Uterus (tissue), 4 donors: ENCODE measurements around the gene DDN. TPM values are rescaled to one million over a fixed set of nuclear protein-coding genes. Genes with fewer than 3 reads are reported as not detected.

ENCODE experiments used
- DNase-seq, 2 donors: peaks; one replicate each; pipeline ENCODE4 v3.0.0-alpha.2; 2019 to 2020
- H3K27ac ChIP-seq, 2 donors: fragments of 200-600 bp; sonication (generic); 1 replicate in 1 of 2; 2 replicates in 1 of 2; pipeline ENCODE4 v1.5.1; 2016 to 2018
- H3K27me3 ChIP-seq, 2 donors: fragments of 200-600 bp; sonication (generic); one replicate each; pipeline ENCODE4 v1.5.1; 2018 to 2019; ENCODE audit warnings: control low read depth in 1 of 2
- H3K36me3 ChIP-seq, 2 donors: fragments of 200-600 bp; sonication (generic); one replicate each; pipeline ENCODE4 v1.5.1; 2019; ENCODE audit warnings: control low read depth in 1 of 2
- H3K4me1 ChIP-seq, 2 donors: fragments of 200-600 bp; sonication (generic); one replicate each; pipeline ENCODE4 v1.5.1; 2018 to 2019; ENCODE audit warnings: control low read depth in 1 of 2
- H3K4me3 ChIP-seq, 2 donors: fragments of 200-600 bp; sonication (generic); 1 replicate in 1 of 2; 2 replicates in 1 of 2; pipeline ENCODE4 v1.5.1; 2018 to 2019; ENCODE audit warnings: mild to moderate bottlenecking in 1 of 2
- H3K9me3 ChIP-seq, 2 donors: fragments of 200-600 bp; sonication (generic); one replicate each; pipeline ENCODE4 v1.5.1; 2019; ENCODE audit warnings: control low read depth in 1 of 2
- CTCF ChIP-seq, 4 experiments: fragments of 200-600 bp in 2 of 4; fragments of 450-650 bp in 2 of 4; sonication (generic) in 2 of 4; IDR thresholded peaks; one replicate each; pipeline ENCODE4 v1.5.1; 2016 to 2019; ENCODE audit warnings: antibody characterized with exemption in 4 of 4, mild to moderate bottlenecking in 2 of 4, moderate library complexity in 1 of 4
- POLR2A ChIP-seq, 2 donors: fragments of 450-650 bp; IDR thresholded peaks; one replicate each; pipeline ENCODE4 v1.6.1; 2016; ENCODE audit warnings: antibody characterized with exemption in 2 of 2, mild to moderate bottlenecking in 1 of 2, moderate library complexity in 1 of 2
- intact Hi-C: fragments of 100-400 bp; cut with DNase I; formaldehyde crosslinking; loops from one replicate; pipeline ENCODE4 v1.15.1; 2023; ENCODE audit warnings: low total_unique reads
- small RNA-seq: library from RNA; depleted of rRNA; stranded (forward); fragments of <200 nt; gene quantifications from one replicate; pipeline ENCODE3, GENCODE V24; 2016
- total RNA-seq, 4 donors: library from RNA; depleted of rRNA in 3 of 4; stranded (reverse); fragments of >200 nt in 3 of 4; gene quantifications; one replicate each; pipeline versions ENCODE4 v1.1.0 to v1.2.4, GENCODE V29; 2014 to 2023
- donor health status: DM: yes; HTN: yes; CAD: no.

The DDN gene
- total RNA-seq, 4 donors from 2014 or later, result 0.18 TPM; not detected in 3

- H3K27me3 ChIP-seq, result no peaks in the 10 kb centered on the region
- TF ChIP-seq POLR2A (IDR thresholded peaks at IDR 0.05), result no peak
- no peak for TF ChIP-seq CTCF (IDR thresholded peaks at IDR 0.05)
- H3K27ac ChIP-seq, result no peak overlapping the region
- H3K9me3 ChIP-seq, result no peaks in the 10 kb centered on the region
- intact Hi-C loops, result no loop called here
- no peaks in the 10 kb centered on the region for H3K36me3 ChIP-seq
- H3K4me1 ChIP-seq, result no peaks in the 10 kb centered on the region
- no peak overlapping the region for H3K4me3 ChIP-seq
- DNase-seq, result no peak
Observed at GRCh38 chr12:48954061-48954460, 45.1 kb downstream of the DDN start.

DNA sequence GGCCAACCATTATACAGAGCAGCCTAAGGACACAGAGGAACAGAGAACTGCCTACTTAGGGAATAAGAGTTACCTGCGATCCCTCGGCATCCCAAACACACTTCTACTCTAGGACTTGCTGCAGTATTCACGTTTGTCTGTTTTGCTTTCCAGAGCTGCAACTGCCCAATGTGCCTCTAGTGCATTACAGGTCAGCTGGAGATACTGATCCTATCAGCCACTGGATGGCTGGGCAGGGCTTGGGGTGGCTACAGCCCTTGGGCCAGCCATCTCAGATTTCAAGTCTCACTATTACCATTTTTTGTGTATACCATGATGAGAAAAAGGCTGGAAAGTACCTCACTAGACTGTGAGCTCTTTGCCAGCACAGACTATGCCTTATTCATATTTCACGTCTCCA, 46.5 kb downstream of the DDN start:
- Histone ChIP-seq H3K4me1 (no peaks in the 10 kb centered on the region), H3K4me3 (no peak overlapping the region), H3K27me3 (no peaks in the 10 kb centered on the region), H3K36me3 (no peaks in the 10 kb centered on the region), H3K27ac (no peak overlapping the region), H3K9me3 (no peaks in the 10 kb centered on the region)
- no peak for TF ChIP-seq POLR2A (IDR thresholded peaks at IDR 0.05)
- TF ChIP-seq CTCF (IDR thresholded peaks at IDR 0.05), result no peak
- intact Hi-C loops, result no loop called here
- DNase-seq, result no peak

DNA sequence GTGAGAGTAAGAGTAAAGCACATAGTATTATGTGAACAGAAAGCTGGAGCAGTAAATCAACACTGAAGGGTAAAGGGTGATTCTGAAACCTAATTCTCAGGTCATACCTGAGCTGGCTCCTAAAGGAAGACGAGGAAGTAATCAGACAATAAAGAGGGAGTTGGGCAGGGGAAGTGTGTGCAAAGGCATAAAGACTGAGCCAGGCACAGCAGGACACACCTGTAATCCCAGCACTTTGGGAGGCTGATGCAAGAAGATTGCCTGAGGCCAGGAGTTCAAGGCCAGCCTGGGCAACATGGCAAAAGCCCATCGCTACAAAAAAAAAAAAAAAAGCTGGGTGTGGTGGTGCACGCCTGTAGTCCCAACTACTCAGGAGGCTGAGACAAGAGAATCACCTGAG, 51.4 kb downstream of the DDN start:
- Histone ChIP-seq H3K27ac (no peak overlapping the region), H3K27me3 (no peaks in the 10 kb centered on the region), H3K36me3 (no peaks in the 10 kb centered on the region), H3K4me1 (no peaks in the 10 kb centered on the region), H3K9me3 (no peaks in the 10 kb centered on the region), H3K4me3 (no peak overlapping the region)
- no peak for TF ChIP-seq CTCF (IDR thresholded peaks at IDR 0.05)
- TF ChIP-seq POLR2A (IDR thresholded peaks at IDR 0.05), result no peak
- intact Hi-C loops, result no loop called here
- no peak for DNase-seq

DNA sequence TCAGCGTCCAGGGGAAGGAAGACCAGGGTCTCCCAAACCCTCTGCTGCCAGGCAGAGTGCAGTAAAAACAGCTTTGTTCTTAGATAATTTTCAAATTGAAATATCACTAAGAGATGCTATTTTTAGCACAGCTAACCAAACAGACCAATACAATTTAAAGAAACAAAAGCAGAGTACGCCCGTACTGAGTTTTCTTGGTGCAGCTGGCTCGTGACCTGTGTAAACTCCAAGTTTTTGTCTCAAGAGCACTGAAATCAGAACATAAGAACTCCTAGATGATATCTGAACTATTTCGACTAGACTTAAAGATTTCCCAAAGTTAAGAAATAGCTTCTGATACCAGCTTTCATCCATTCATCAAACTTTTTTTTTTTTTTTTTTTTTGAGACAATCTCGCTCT, 52.2 kb downstream of the DDN start:
- no peak overlapping the region for H3K27ac ChIP-seq
- H3K27me3 ChIP-seq, result no peaks in the 10 kb centered on the region
- no peak for DNase-seq
- no peaks in the 10 kb centered on the region for H3K36me3 ChIP-seq
- TF ChIP-seq POLR2A (IDR thresholded peaks at IDR 0.05) (no peak), CTCF (IDR thresholded peaks at IDR 0.05) (no peak)
- no peaks in the 10 kb centered on the region for H3K4me1 ChIP-seq
- no peaks in the 10 kb centered on the region for H3K9me3 ChIP-seq
- no peak overlapping the region for H3K4me3 ChIP-seq
- intact Hi-C loops, result no loop called here

GRCh38 chr12:48946205-48946604, 53.0 kb downstream of the DDN start:
- no peak overlapping the region for H3K27ac ChIP-seq

More at GRCh38 chr12:48946205-48946604, 53.0 kb downstream of the DDN start:
- Histone ChIP-seq H3K27me3 (no peaks in the 10 kb centered on the region), H3K36me3 (no peaks in the 10 kb centered on the region), H3K4me3 (no peak overlapping the region), H3K4me1 (no peaks in the 10 kb centered on the region), H3K9me3 (no peaks in the 10 kb centered on the region)
- intact Hi-C loops, result no loop called here
- no peak for DNase-seq
- TF ChIP-seq POLR2A (IDR thresholded peaks at IDR 0.05) (no peak), CTCF (IDR thresholded peaks at IDR 0.05) (no peak)

Small RNA genes lying within 50 kb of the gene (small RNA-seq; reads per million reads assigned to genes)
- not detected for gene RNU6-940P

Other genes with a start within 250 kb of the DDN start
- 10 to 100 TPM; 10.6 to 75.8 (median 55.0) TPM for gene ADCY6, start 210.3 kb downstream of the DDN start, total RNA-seq
- gene CACNB3, start 180.9 kb downstream of the DDN start, total RNA-seq, result 10 to 100 TPM in 2 of 4 donors, 1 to 10 TPM in 2; 5.9 to 62.2 (median 22.7) TPM
- 100 to 1,000 TPM in 1 of 4 donors, 10 to 100 TPM in 3; 43.8 to 238 (median 81.8) TPM for gene DDX23, start 147.2 kb downstream of the DDN start, total RNA-seq
- 10 to 100 TPM in 1 of 4 donors, under 1 TPM in 1, not detected in 2; 0.88 to 22.1 TPM for gene RND1, start 133.5 kb downstream of the DDN start, total RNA-seq
- 10 to 100 TPM in 1 of 4 donors, 1 to 10 TPM in 3; 1.2 to 22.0 (median 5.5) TPM for gene FKBP11, start 73.9 kb downstream of the DDN start, total RNA-seq
- gene ARF3, start 41.9 kb downstream of the DDN start, total RNA-seq, result 100 to 1,000 TPM in 1 of 4 donors, 10 to 100 TPM in 2, 1 to 10 TPM in 1; 6.9 to 117 (median 29.7) TPM
- under 1 TPM in 1 of 4 donors, not detected in 3; 0.35 TPM for gene WNT10B, start 27.6 kb downstream of the DDN start, total RNA-seq
- gene WNT1, start 21.1 kb downstream of the DDN start, total RNA-seq, result not detected
- 10 to 100 TPM; 34.7 to 46.6 (median 39.6) TPM for gene PRKAG1, start 19.4 kb upstream of the DDN start, total RNA-seq
- 100 to 1,000 TPM in 1 of 4 donors, 10 to 100 TPM in 3; 22.3 to 138 (median 38.2) TPM for gene KMT2D, start 61.4 kb upstream of the DDN start, total RNA-seq
- under 1 TPM in 1 of 4 donors, not detected in 3; 0.37 TPM for gene RHEBL1, start 70.6 kb upstream of the DDN start, total RNA-seq
- 1 to 10 TPM in 2 of 4 donors, under 1 TPM in 1, not detected in 1; 0.26 to 1.7 (median 1.5) TPM for gene DHH, start 95.4 kb upstream of the DDN start, total RNA-seq
- gene LMBR1L, start 111.5 kb upstream of the DDN start, total RNA-seq, result 100 to 1,000 TPM in 1 of 4 donors, 10 to 100 TPM in 3; 22.1 to 114 (median 43.2) TPM
- 100 to 1,000 TPM; 374 to 912 (median 498) TPM for gene TUBA1B, start 132.0 kb upstream of the DDN start, total RNA-seq
- 100 to 1,000 TPM; 241 to 900 (median 352) TPM for gene TUBA1A, start 189.7 kb upstream of the DDN start, total RNA-seq